CD4-positive, alpha-beta memory T cell (primary cell): ENCODE data around the gene RBM14. TPM values are rescaled to one million over a fixed set of nuclear protein-coding genes. Genes with fewer than 3 reads are reported as not detected.

Source experiments
- CTCF ChIA-PET: fragments of 350-600 bp; sonication (Branson Sonifier 250); formaldehyde crosslinking; loops from one replicate; lab custom pipeline; 2021; ENCODE audit warnings: inconsistent platforms; ENCODE audit not compliant: partially characterized antibody; lab: Charles Lee
- POLR2A ChIA-PET: fragments of 350-600 bp; sonication (Branson Sonifier 250); formaldehyde crosslinking; loops from one replicate; lab custom pipeline; 2021; ENCODE audit not compliant: partially characterized antibody; lab: Charles Lee
- DNase-seq, 5 donors: peaks; one replicate each; pipeline versions ENCODE4 v3.0.0 to v3.0.0-alpha.2; 2020 to 2022; ENCODE audit warnings: mixed read lengths in 1 of 5
- H3K27ac ChIP-seq: one replicate; pipeline ENCODE4 v1.7.0; 2013; ENCODE audit warnings: low read depth, low read length
- H3K27me3 ChIP-seq: 2 replicates; pipeline ENCODE4 v1.7.0; 2013; ENCODE audit warnings: mild to moderate bottlenecking, low read length, moderate library complexity; ENCODE audit not compliant: insufficient read depth
- H3K36me3 ChIP-seq: 2 replicates; pipeline ENCODE4 v1.7.0; 2013; ENCODE audit warnings: mild to moderate bottlenecking, low read length, moderate library complexity; ENCODE audit not compliant: insufficient read depth
- H3K4me1 ChIP-seq: 2 replicates; pipeline ENCODE4 v1.7.0; 2013; ENCODE audit warnings: mild to moderate bottlenecking, low read length, moderate library complexity; ENCODE audit not compliant: insufficient read depth
- H3K4me3 ChIP-seq, 2 donors: one replicate each; pipeline ENCODE4 v1.7.0; 2013; ENCODE audit warnings: low read length in 2 of 2, mild to moderate bottlenecking in 1 of 2
- H3K9me3 ChIP-seq, 2 donors: one replicate each; pipeline ENCODE4 v1.7.0; 2013; ENCODE audit warnings: low read length in 2 of 2, control low read depth in 1 of 2; ENCODE audit not compliant: control insufficient read depth in 1 of 2
- H3K27ac Mint-ChIP-seq, 7 donors: one replicate each; pipeline ENCODE4 v1.8.0; 2020 to 2021; ENCODE audit warnings: mixed read lengths in 7 of 7, mild to moderate bottlenecking in 6 of 7, inconsistent platforms in 3 of 7, moderate library complexity in 3 of 7
- H3K27me3 Mint-ChIP-seq, 2 donors: one replicate each; pipeline ENCODE4 v1.8.0; 2020 to 2021; ENCODE audit warnings: mixed read lengths in 2 of 2
- H3K36me3 Mint-ChIP-seq, 2 donors: one replicate each; pipeline ENCODE4 v1.8.0; 2020 to 2021; ENCODE audit warnings: mixed read lengths in 2 of 2, inconsistent platforms in 1 of 2, mild to moderate bottlenecking in 1 of 2
- H3K4me1 Mint-ChIP-seq, 4 donors: one replicate each; pipeline ENCODE4 v1.8.0; 2020 to 2021; ENCODE audit warnings: mixed read lengths in 4 of 4, mild to moderate bottlenecking in 1 of 4
- H3K4me3 Mint-ChIP-seq, 8 donors: one replicate each; pipeline ENCODE4 v1.8.0; 2020 to 2021; ENCODE audit warnings: mixed read lengths in 8 of 8, mild to moderate bottlenecking in 7 of 8, moderate library complexity in 6 of 8, inconsistent platforms in 3 of 8
- H3K9me3 Mint-ChIP-seq, 8 donors: one replicate each; pipeline ENCODE4 v1.8.0; 2020 to 2021; ENCODE audit warnings: mixed read lengths in 8 of 8, mild to moderate bottlenecking in 5 of 8, inconsistent platforms in 3 of 8, moderate library complexity in 1 of 8
- intact Hi-C: fragments of 100-400 bp; cut with micrococcal nuclease; formaldehyde crosslinking; loops from one replicate; pipeline ENCODE4 v1.15.1; 2023
- polyA plus RNA-seq, 2 donors: library from polyadenylated mRNA; unstranded; fragments of 300-500 nt; fragmentation: Illumina TruSeq; gene quantifications; one replicate each; pipeline ENCODE4 v1.2.3, GENCODE V29; 2021
- total RNA-seq, 2 experiments: library from RNA; stranded (reverse); gene quantifications; one replicate each; pipeline ENCODE4 v1.2.3, GENCODE V29; 2021

Gene RBM14, protein sequence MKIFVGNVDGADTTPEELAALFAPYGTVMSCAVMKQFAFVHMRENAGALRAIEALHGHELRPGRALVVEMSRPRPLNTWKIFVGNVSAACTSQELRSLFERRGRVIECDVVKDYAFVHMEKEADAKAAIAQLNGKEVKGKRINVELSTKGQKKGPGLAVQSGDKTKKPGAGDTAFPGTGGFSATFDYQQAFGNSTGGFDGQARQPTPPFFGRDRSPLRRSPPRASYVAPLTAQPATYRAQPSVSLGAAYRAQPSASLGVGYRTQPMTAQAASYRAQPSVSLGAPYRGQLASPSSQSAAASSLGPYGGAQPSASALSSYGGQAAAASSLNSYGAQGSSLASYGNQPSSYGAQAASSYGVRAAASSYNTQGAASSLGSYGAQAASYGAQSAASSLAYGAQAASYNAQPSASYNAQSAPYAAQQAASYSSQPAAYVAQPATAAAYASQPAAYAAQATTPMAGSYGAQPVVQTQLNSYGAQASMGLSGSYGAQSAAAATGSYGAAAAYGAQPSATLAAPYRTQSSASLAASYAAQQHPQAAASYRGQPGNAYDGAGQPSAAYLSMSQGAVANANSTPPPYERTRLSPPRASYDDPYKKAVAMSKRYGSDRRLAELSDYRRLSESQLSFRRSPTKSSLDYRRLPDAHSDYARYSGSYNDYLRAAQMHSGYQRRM
- 100 to 1,000 TPM; 158 to 196 TPM for total RNA-seq
- polyA plus RNA-seq, result 10 to 100 TPM; 66.2 to 78.2 TPM

- Mint-ChIP-seq H3K27ac (peak within 1 kb of the TSS; percentile 98 to 100 (median 99)), H3K9me3 (peaks cover 0 to 8% (median 0%) of the 10 kb centered on the region in 8 donors), H3K4me1 (peaks cover 30 to 63% (median 40%) of the 10 kb centered on the region in 4 donors), H3K27me3 (no peaks in the 10 kb centered on the region), H3K36me3 (peaks cover 13 to 36% of the 10 kb centered on the region in 2 donors), H3K4me3 (peak within 1 kb of the TSS; percentile 96 to 100 (median 98))
- peak; percentile 99 to 100 (median 99) for DNase-seq
- Histone ChIP-seq H3K36me3 (no peaks in the 10 kb centered on the region), H3K9me3 (no peaks in the 10 kb centered on the region), H3K4me1 (peaks cover 40% of the 10 kb centered on the region), H3K4me3 (peak within 1 kb of the TSS; percentile 70 to 99), H3K27ac (peak within 1 kb of the TSS; percentile 97), H3K27me3 (no peaks in the 10 kb centered on the region)
- intact Hi-C loops, result loop anchor here (1.0 to 5.0 kb wide), 6 partner anchors 22 to 149 kb away; partner anchors contain the start of genes CCDC87, CCS, PELI3 and RBM4
- POLR2A ChIA-PET, result interaction anchor here (0.6 to 17.7 kb wide), 35 partner anchors 9 to 756 kb away, joined by 3 to 442 read pairs (median 6); partner anchors contain the start of genes ACTN3, CCDC87, CCS and CTSF
- CTCF ChIA-PET, result interaction anchor here (1.2 to 2.6 kb wide), 5 partner anchors 21 to 82 kb away, joined by 3 to 19 read pairs (median 7); partner anchors contain the start of genes CCDC87, CCS, RBM4 and RBM4B
Observed at GRCh38 chr11:66616379-66617154, at the start of gene RBM14. TSS of gene RBM14 (plus strand) at chr11:66616630. CDS start at chr11:66616721, 91 bp downstream.

DNA sequence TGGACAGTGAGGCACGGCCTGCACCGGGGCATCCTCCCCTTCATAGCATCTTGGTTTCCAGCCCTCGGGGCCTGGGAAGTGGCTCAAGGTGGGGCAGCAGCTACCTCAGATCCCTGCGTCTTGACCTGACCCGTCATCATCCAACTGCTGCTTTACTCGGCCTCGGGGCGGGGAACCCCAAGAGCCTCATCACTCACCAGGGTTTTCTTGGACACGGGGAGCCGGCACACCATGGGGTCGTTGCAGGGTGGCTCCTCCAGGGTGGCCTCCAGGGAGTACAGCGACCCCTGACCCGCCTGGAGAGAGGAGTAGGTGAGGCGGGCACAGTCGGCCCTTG lies 48.7 kb upstream of the RBM14 start:
- Histone ChIP-seq H3K27ac (peak overlapping the region; percentile 25), H3K36me3 (no peaks in the 10 kb centered on the region), H3K27me3 (no peaks in the 10 kb centered on the region), H3K4me3 (peak overlapping the region in 1 of 2 donors; percentile 50), H3K4me1 (peaks cover 7% of the 10 kb centered on the region), H3K9me3 (no peaks in the 10 kb centered on the region)
- H3K9me3 Mint-ChIP-seq, result no peaks in the 10 kb centered on the region
- H3K4me1 Mint-ChIP-seq, result peaks cover 2 to 13% (median 6%) of the 10 kb centered on the region in 4 donors
- no peaks in the 10 kb centered on the region for H3K36me3 Mint-ChIP-seq
- H3K27me3 Mint-ChIP-seq, result peaks cover 0 to 6% of the 10 kb centered on the region in 2 donors
- no peak for DNase-seq
- H3K27ac Mint-ChIP-seq, result peak overlapping the region in 1 of 7 donors; percentile 52
- H3K4me3 Mint-ChIP-seq, result peak overlapping the region; percentile 68 to 81 (median 75)
- ChIA-PET CTCF (interaction anchor here (1.1 to 3.6 kb wide), 4 partner anchors 9 to 111 kb away, joined by 3 to 29 read pairs (median 4); partner anchors contain the start of gene RBM4B), POLR2A (interaction anchor here (1.5 to 2.7 kb wide), 6 partner anchors 7 to 110 kb away, joined by 5 to 41 read pairs (median 10); partner anchors contain the start of genes ACTN3, RBM14, RBM4B and ZDHHC24)
- intact Hi-C loops, result no loop called here

DNA sequence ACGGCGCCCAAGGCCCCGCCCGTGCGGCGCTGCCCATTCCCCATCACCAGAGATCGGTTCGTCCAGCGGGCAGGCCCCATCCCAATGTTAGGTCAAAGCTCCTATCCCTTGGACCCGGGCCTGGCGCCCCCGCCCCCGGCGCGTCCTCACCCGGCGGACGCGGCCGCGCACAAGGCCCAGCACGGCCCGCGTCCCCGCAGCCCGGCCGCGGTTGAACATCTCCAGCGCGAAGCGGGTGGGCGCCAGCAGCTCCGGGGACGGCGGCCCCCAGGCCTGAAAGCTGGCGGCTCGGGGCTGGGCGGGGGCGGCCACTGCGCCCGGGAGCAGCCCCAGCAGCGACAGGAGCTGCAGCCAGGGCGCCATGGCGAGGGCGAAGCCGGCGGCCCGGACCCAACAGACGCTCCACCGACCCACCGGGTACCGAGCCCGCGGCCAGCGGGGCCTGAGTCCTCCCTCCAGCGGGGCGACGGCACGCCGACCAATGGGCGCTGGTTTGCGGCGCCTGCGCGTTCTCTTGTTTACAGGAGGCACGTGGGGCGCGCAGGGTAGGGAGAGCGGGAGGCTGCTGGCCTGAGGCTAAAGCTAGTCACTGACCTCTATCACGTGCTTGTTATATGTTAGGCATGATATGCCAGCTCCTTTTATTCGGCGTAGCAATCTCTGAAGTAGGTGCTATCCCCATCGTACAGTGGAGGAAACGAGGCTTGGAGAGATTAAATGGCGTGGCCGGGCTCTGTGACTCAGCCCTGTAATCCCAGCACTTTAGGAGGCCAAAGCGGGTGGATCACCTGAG lies 48.1 kb upstream of the RBM14 start, which contains the start of gene CTSF:
TSS of gene CTSF (minus strand) at position 483 of the 793 bp plus-strand sequence. CDS start at position 363, 120 bp downstream.
- peaks cover 7% of the 10 kb centered on the region for H3K4me1 ChIP-seq
- Mint-ChIP-seq H3K9me3 (no peaks in the 10 kb centered on the region), H3K36me3 (no peaks in the 10 kb centered on the region), H3K4me1 (peaks cover 2 to 13% (median 6%) of the 10 kb centered on the region in 4 donors), H3K27me3 (peaks cover 0 to 6% of the 10 kb centered on the region in 2 donors), H3K27ac (peak within 1 kb of the TSS in 4 of 7 donors; percentile 48 to 85 (median 68)), H3K4me3 (peak within 1 kb of the TSS; percentile 73 to 87 (median 82))
- H3K9me3 ChIP-seq, result no peaks in the 10 kb centered on the region
- peak within 1 kb of the TSS; percentile 25 for H3K27ac ChIP-seq
- DNase-seq, result peak; percentile 49 to 72 (median 56)
- intact Hi-C loops, result no loop called here
- no peaks in the 10 kb centered on the region for H3K27me3 ChIP-seq
- peak within 1 kb of the TSS in 1 of 2 donors; percentile 50 for H3K4me3 ChIP-seq
- no peaks in the 10 kb centered on the region for H3K36me3 ChIP-seq
- ChIA-PET POLR2A (interaction anchor here (0.8 to 2.7 kb wide), 14 partner anchors 8 to 274 kb away, joined by 3 to 41 read pairs (median 4); partner anchors contain the start of genes ACTN3, BBS1, DPP3 and RBM14), CTCF (interaction anchor here (0.9 to 3.6 kb wide), 11 partner anchors 10 to 266 kb away, joined by 3 to 29 read pairs (median 4); partner anchors contain the start of gene RBM4B)

- H3K27me3 Mint-ChIP-seq, result peaks cover 0 to 9% of the 10 kb centered on the region in 2 donors
- CTCF ChIA-PET, result interaction anchor here (0.9 to 3.6 kb wide), 8 partner anchors 9 to 265 kb away, joined by 3 to 29 read pairs (median 4); partner anchors contain the start of gene RBM4B
- Histone ChIP-seq H3K9me3 (no peaks in the 10 kb centered on the region), H3K4me1 (peaks cover 7% of the 10 kb centered on the region), H3K27me3 (no peaks in the 10 kb centered on the region), H3K36me3 (no peaks in the 10 kb centered on the region), H3K4me3 (no peak overlapping the region), H3K27ac (no peak overlapping the region)
- H3K27ac Mint-ChIP-seq, result peak overlapping the region in 1 of 7 donors; percentile 48
- POLR2A ChIA-PET, result interaction anchor here (0.8 to 2.7 kb wide), 14 partner anchors 9 to 273 kb away, joined by 3 to 41 read pairs (median 4); partner anchors contain the start of genes ACTN3, BBS1, DPP3 and RBM14
- H3K4me3 Mint-ChIP-seq, result peak overlapping the region in 2 of 8 donors; percentile 83 to 87
- H3K4me1 Mint-ChIP-seq, result peaks cover 2 to 13% (median 6%) of the 10 kb centered on the region in 4 donors
- intact Hi-C loops, result no loop called here
- no peaks in the 10 kb centered on the region for H3K36me3 Mint-ChIP-seq
- peaks cover 0 to under 1% (median 0%) of the 10 kb centered on the region in 8 donors for H3K9me3 Mint-ChIP-seq
- DNase-seq, result no peak
Observed at GRCh38 chr11:66569076-66569475, 47.4 kb upstream of the RBM14 start.

GRCh38 chr11:66570079-66570849 lies 46.2 kb upstream of the RBM14 start:
- H3K27ac ChIP-seq, result no peak overlapping the region
- DNase-seq, result no peak
- H3K36me3 Mint-ChIP-seq, result no peaks in the 10 kb centered on the region
- intact Hi-C loops, result no loop called here
- H3K4me3 Mint-ChIP-seq, result peak overlapping the region in 3 of 8 donors; percentile 3 to 54 (median 52)
- peaks cover 2 to 13% (median 6%) of the 10 kb centered on the region in 4 donors for H3K4me1 Mint-ChIP-seq
- H3K27me3 Mint-ChIP-seq, result peaks cover 1 to 9% of the 10 kb centered on the region in 2 donors
- H3K9me3 ChIP-seq, result no peaks in the 10 kb centered on the region
- peaks cover 0 to 1% (median 0%) of the 10 kb centered on the region in 8 donors for H3K9me3 Mint-ChIP-seq
- peaks cover 7% of the 10 kb centered on the region for H3K4me1 ChIP-seq
- no peak overlapping the region for H3K4me3 ChIP-seq
- ChIA-PET POLR2A (interaction anchor here (0.7 to 1.1 kb wide), 2 partner anchors 68 to 174 kb away, joined by 4 to 7 read pairs; no protein-coding TSS in a partner anchor), CTCF (interaction anchor here (1.8 to 3.6 kb wide), 2 partner anchors 9 to 109 kb away, joined by 6 to 29 read pairs; partner anchors contain the start of gene RBM4B)
- no peak overlapping the region for H3K27ac Mint-ChIP-seq
- no peaks in the 10 kb centered on the region for H3K27me3 ChIP-seq
- H3K36me3 ChIP-seq, result no peaks in the 10 kb centered on the region
